GM10266 (cell line): ENCODE measurements around the gene AUTS2.

Experiments used
- DNase-seq: peaks from one replicate; pipeline ENCODE4 v3.0.0; 2012; ENCODE audit errors: extremely low spot score
- TF ChIP-seq, protein P1 (sequence below): IDR thresholded peaks from 2 replicates; pipeline ENCODE4 v1.5.1; 2012; ENCODE audit warnings: mild to moderate bottlenecking, low read depth; ENCODE audit not compliant: control insufficient read depth, insufficient read depth; ENCODE audit errors: missing control alignments

AUTS2 gene

DNA sequence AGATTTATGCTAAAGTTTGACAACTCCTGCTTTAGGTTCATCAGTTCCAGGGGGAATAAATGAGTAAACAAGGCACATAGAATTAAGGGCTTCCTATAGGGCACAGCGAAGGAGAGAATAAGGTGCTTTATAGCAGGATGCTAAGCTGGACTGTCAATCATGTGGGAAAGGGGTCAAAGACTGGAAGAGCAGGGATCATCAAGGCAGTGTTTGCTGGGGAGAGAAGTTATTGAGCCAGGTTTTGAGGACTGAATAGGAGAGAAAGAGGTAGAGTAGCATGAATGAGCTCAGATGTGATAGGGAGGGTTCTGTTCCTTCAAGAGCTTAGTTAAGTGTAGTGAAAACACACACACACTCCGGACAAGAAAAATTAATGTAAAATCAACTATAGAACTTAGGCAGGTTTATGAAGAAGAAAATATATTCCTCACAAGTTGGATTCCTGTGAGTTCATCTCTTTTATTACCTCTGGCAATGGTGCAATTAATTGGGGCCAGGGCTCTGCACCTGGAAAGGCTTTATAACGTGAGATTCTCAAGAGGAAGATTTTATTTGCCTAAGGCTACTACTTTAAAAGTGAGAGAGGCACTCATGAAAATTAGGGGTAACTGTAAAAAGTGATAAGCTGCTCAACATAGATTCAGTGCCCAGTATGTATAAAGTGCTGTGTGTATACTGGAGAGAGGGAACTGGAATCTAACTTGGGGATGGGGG lies 222.4 kb downstream of the AUTS2 start:
- no peak for DNase-seq
- TF ChIP-seq, protein P1, sequence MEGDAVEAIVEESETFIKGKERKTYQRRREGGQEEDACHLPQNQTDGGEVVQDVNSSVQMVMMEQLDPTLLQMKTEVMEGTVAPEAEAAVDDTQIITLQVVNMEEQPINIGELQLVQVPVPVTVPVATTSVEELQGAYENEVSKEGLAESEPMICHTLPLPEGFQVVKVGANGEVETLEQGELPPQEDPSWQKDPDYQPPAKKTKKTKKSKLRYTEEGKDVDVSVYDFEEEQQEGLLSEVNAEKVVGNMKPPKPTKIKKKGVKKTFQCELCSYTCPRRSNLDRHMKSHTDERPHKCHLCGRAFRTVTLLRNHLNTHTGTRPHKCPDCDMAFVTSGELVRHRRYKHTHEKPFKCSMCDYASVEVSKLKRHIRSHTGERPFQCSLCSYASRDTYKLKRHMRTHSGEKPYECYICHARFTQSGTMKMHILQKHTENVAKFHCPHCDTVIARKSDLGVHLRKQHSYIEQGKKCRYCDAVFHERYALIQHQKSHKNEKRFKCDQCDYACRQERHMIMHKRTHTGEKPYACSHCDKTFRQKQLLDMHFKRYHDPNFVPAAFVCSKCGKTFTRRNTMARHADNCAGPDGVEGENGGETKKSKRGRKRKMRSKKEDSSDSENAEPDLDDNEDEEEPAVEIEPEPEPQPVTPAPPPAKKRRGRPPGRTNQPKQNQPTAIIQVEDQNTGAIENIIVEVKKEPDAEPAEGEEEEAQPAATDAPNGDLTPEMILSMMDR, result no peak

DNA sequence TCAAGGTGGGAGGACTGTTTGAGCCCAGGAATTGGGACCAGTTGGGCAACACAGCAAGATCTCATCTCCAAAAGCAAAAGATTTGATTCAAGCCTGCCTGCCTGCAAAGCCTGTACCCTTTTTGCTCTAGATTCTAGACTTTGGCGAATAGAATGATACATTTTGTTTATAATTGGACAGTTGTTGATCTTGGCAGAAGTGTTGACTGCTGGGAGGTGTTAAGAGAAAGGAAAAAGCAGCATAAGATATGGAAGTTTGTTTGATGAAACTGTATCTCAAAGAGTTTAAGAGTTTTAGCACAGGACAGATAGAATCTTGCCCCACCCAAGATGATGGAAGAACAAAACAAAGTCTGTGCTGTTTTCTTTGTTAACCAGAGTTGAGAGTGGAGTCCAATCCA lies 224.1 kb downstream of the AUTS2 start:
- TF ChIP-seq, protein P1, result no peak
- no peak for DNase-seq

DNA sequence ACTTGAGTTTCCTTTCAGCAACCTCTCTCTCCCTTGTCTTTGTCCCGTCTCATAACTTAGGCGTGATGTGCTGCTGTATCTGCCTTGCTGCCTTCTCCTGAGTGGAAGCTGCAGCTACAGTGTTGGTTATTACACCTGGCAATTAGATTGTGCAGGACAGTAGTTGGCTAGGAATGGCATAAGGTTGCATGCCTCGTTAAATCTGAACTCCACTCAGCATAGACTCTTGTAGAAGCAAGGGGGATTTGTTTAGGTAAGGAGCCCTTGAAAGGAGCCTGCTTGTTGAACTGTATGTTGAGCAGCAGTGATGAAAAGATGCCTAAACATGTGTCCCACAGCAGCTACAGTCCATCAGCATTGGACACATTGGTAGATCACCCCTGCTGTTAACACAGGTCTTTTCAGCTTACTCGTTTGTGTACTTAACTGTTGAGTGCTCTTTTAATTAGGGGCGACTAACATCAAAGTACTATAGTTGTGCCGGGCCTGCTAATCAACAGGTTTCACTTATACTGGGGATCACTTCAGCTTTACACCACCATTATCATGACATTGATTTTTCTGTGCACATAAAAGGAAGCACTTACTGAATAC lies 225.0 kb downstream of the AUTS2 start:
- DNase-seq, result no peak
- TF ChIP-seq, protein P1, result no peak

DNA sequence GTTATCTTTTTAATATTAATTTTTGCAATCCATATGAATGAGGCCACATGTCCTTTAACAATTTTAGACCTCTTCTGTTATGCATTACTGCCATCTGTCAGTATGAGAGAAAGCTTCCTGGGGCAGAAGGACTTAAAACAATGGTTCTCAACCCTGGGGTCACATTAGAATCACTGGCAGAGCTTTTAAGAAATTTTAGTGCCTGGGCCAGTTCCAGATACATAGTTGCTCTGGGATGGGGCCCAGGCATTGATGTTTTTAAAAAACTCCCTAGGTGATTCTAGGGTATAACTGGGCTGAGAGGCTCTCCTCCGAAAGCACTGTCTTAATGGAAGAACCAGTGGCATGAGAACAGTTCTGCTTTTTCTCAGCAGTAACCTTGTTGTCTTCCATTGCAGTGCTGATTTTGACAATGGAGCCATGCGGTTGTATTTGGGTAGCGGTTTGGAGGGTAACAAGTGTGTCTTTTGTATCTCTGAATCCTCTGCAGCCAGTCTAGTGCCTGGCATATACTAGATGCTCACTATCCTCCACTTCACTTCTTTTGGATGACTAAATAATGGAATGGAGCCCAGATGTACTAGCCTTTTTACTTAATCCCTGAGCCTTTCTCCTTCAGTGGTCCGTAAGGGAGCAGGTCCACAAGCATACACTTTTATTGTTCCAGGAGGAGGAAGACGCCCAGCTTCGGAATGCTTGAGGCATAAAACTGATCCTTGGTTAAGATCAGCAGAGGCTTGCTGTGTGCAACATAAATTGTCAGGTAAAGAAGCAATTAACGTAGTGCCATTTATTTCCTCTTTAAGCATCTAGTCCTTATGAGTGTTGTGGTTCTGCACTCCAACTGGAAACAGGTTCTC lies 227.1 kb downstream of the AUTS2 start:
- TF ChIP-seq, protein P1, result peak; percentile 14
- no peak for DNase-seq

DNA sequence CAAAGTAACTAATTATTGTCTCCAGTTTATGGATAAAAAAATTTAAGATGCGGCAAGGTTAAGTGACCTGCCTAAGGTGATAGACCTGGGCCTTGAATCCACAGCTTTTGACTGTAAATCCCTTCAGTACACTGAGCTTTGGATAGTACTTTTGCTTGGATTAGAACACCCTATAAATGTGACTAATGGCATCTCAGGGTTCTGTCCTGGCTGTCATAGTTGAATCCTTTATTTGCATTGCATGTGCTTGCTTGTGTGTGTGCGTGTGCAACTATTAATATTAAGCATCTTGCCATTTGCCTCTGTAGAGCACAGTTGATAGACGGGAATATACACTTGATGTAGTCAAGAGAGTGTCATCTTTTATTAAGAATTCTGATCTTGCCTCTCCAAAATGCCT lies 228.0 kb downstream of the AUTS2 start:
- TF ChIP-seq, protein P1, result no peak
- DNase-seq, result no peak

DNA sequence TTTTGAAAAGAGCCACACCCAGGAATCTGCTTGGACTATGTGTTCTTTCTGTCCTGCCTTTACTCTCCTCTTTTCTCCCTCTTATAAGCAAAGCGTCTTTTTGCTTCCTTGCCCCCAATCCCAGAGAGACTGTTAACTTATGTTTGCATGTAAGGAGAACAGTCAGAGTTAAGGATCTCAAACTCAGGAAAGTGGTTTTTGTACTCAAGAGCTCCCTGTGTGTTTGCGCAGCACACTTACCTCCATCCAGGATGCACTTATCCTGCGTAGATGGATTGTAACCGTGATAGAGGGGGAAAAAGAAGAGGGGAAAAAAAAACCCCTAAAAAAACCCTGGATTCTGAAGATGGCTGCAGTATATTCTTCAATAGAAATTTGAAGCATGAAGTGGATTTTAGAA lies 228.9 kb downstream of the AUTS2 start:
- DNase-seq, result no peak
- TF ChIP-seq, protein P1, result no peak
